ENCODE results near the gene DDX25.

- no peak for TF ChIP-seq CTCF (conservative IDR thresholded peaks at IDR 0.05; ENCODE audit: low read depth, low read length)
- TF ChIP-seq EZH2 (IDR thresholded peaks at IDR 0.05; ENCODE audit: borderline replicate concordance, low read depth, low read length, poor library complexity, severe bottlenecking), result no peak
Measured at GRCh38 chr11:125901872-125902271, 2.4 kb upstream of the DDX25 start.

Data from A673 (cell line).